ENCODE measurements around the gene PTCH2.

GRCh38 chr1:44808063-44808937 is 34.8 kb downstream of the PTCH2 start, which contains the start of gene BTBD19:
- TF ChIP-seq CTCF (conservative IDR thresholded peaks at IDR 0.05) (no peak), EZH2 (IDR thresholded peaks at IDR 0.05; ENCODE audit: low read depth) (no peak)
